GM19397 (cell line): ENCODE measurements around the gene COPS2.
"Not testable (repeated sequence)": the region's sequence is repeated elsewhere in the genome, so short reads cannot be mapped to it uniquely, and the experiment has no call there.

ENCODE experiments used
- ATAC-seq: cut with Tn5 transposase; IDR thresholded peaks from one replicate; pipeline ENCODE4 v1.9.1; 2021; ENCODE audit warnings: mild to moderate bottlenecking, moderate library complexity; ENCODE audit not compliant: unreplicated experiment

The COPS2 gene

DNA sequence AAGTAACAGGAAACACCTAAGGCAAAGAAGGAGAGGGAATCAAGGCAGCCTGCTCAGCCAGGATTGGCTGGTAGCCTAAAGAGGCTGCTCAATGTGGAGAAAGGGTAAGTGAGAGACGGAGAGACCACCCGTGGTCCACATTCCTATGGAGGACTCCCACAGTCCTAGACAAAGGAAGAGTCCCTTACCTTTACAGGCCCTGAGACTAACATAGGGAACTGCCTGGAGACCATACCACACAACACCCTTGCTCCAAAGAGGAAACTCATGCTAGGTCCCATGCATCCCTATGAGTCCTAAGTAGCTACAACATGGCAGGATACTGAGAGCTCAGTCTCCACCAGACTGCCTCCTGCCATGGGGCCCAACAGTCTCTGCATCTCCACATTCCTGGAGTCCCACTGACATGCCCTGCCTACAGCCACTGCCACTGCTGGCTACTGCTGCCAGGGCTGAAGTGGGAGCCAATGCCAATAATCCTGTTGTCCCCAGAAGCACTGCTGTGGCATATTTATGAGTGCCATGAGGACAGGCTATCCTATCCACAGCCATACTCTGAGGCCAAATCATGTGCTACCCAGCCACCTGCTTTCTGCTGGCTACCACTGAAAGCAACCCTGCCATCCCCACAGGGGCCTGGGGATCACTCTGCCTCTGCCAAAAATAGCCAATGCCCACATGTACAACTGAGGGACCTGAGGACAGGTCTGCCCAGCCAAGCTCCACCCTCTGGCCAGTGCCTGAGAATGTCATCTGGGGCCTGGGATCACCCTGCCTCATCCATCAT, 45.0 kb downstream of the COPS2 start:
- no peak for ATAC-seq

DNA sequence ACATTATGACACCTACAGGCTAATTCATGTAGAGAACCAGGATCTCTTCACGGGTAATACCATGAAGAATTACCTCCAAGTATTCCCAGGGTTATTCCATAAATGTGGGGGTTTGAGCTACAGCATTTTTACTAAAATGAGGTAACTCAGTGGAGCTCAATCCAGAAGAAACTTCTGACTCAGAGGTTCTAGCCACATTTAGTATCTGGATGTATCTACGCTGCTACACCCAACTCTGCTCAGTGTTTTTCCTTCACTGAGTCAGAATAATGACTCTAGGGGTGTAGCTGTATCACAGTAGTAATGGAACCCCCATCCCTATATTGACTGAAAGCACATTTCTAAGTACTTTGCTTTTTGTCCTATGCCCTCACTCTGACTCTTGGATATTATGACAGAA, 52.4 kb downstream of the COPS2 start:
- no peak for ATAC-seq

GRCh38 chr15:49101536-49101935, 53.9 kb downstream of the COPS2 start:
- ATAC-seq = no peak

- no peak for ATAC-seq
Measured at GRCh38 chr15:49096090-49096750, 59.2 kb downstream of the COPS2 start.

- ATAC-seq = no peak
Measured at GRCh38 chr15:49094923-49095322, 60.5 kb downstream of the COPS2 start.

DNA sequence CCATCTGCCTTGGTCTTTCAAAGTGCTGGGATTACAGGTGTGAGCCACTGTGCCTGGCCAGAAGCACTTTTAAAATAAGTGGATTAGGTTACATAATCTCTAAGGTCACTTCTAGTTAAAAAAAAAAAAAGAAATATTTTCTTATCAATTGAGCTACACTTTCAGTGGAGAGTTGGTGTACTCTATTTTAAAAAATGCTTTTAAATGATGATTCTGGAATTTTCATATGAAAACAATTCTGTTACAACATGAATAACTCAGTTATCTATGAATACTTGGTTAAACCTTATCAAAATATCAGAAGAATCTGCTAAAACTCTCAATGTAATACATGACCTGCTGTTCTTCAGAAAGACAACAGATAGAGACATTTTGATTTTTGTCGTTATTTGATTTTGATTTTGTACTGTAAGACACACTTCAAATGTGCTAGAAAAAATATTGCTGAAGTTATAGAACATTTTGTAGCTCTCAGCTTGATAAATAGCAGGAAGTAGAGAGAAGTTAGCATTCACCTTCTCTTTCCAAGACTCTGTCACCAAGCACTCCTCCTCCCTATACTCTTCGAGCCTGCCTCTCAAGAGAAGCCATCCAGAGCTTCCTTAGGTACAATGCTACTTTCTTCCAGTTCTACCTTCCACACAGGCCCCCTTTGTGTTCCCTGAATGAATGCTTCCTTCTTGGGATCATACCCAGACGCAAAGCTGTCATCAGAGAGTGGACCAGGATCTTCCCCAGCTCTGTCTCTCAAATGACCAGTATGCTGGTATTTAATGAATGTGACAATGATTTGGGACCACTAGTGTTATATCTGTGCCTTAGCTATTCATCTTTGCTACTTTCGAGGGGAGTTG, 61.9 kb downstream of the COPS2 start:
- ATAC-seq = no peak

GRCh38 chr15:49088996-49089395, 66.4 kb downstream of the COPS2 start:
- ATAC-seq = no peak

DNA sequence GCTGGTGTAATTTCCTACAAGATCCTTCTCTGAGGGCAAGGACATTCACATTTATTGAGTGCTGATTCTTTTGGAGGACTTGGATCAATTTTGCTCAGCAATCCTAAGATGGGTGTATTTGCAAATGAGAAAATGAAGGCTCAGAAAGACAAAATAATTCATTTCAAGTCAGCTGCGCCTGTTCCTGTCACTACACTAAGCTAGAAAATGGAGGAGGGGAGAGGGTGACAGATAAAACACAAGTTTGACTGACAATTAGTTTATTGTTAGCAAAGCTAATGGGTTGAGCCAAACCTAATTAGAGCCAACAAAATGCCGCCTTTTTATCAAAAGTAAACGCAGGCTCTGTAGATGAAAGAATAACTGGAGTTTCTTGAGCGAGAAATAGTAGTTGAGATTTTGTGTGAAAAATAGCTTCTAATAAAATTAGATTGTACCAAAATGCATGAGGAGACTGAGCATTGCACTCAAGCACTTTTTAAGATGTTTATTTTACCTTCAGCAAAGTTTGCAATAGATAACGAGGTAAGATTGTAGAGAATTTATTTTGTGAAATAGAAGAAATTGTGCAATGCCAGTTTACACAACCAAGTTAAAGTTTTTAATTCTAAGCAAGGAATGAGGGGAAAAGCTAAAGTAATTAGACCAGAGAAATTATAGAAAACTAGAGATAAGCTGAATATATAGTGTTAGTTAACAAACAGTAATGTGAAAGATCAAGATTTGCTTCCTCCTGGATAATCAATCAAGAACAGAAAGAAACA, 69.5 kb downstream of the COPS2 start:
- ATAC-seq = no peak

- ATAC-seq = no peak
Measured at GRCh38 chr15:49084285-49084570, 71.2 kb downstream of the COPS2 start.

DNA sequence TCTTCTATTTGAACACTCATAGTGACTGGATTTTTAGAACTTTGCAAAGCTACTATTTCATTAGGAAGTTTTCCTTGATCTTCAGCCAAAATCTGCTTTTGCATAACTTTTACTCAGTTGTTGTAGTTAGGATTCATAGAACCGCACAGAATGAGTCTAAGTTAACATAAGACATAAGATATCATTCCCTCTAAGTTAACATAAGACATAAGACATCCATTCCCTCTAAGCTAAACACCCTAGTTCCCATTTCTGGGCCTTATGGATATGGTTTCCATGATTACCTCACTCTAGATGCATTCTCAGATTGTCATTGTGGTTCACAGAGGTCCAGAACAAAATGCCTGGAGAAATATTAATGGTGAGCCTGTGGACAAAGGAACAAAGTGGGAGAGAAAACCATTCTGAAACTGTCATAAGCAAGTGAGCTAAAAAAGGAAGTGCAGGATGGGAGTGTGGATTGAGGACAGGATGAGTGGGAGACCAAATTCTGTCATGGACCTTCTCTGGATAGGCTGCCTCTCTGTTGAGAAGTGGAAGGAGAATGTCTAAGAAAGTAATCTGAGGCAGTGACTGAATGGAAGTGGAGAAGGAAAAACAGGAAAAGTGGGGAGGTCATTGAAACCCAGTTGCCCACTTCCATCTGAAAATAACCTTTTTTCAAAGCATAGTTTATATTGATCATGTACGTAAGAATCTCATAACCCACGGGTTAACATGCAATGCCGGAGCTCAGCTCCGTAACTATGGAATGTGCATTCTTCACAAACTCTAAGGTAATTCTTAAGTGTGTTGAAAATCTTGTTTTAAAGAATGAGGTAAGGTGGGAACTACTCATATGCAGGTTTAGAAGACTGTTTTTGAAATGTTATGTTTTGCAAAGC, 71.8 kb downstream of the COPS2 start:
- no peak for ATAC-seq

DNA sequence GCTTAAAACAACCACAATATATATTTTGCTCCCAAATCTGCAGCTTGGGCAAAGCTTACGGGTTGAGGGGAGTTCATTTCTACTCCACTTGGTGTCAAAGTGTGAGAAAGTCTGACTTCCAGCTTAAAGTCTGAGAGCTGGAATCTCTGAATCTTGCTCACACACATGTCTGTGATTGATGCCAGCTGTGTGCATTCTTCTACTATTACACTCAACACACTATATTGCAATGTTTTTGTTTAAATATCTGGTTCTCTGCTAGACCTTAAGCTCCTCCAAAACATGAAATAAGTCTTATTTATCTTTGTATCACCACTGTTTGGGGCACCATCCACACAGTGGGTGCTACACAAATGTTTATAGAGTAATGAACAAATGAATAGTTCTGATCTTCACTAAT, 72.4 kb downstream of the COPS2 start:
- no peak for ATAC-seq

- ATAC-seq = no peak
Measured at GRCh38 chr15:49079340-49080039, 75.9 kb downstream of the COPS2 start.

DNA sequence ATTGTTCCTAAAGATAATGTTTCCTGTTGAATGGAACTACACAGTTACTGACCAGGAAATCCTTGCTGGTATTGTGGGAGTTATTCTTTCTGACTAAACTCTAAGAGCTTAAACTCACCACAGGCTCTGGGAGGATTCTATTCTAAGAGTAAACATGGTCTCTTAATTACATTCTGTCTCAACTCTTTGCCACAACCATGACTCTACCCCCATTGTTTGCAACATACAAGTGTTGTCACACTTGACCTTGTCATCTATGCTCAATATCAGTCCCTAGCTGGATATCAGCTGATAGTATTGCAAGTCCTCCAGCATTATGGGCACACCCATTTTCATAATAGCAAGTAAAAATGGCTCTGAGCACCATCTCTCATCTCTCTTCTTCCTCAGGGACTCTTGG, 79.5 kb downstream of the COPS2 start:
- no peak for ATAC-seq

DNA sequence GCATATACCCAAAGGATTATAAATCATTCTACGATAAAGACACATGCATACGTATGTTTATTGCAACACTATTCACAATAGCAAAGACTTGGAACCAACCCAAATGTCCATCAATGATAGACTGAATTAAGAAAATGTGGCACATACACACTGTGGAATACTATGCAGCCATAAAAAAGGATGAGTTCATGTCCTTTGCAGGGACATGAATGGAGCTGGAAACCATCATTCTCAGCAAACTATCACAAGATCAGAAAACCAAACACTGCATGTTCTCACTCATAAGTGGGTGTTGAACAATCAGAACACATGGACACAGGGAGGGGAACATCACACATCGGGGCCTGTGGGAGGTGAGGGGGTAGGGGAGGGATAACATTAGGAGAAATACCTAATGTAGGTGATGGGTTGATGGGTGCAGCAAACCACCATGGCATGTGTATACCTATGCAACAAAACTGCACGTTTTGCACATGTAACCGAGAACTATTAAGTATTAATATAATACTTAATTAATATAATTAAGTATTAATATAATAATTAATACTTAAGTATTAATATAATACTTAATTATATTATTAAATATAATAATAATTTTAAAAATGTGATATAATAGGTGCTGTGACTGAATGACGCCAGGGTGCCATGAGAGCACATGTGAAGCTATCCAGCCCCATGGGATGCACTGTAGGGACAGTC, 80.7 kb downstream of the COPS2 start:
- ATAC-seq = not testable (repeated sequence)
